NCI-H2171 treated with DMSO at 0.1 percent for 48 hours (cell line): ENCODE measurements around the gene BMX.

Experiments used
- DNase-seq: peaks from one replicate; lab custom pipeline; 2025; lab: John Stamatoyannopoulos, UW

The BMX gene

GRCh38 chrX:15507005-15507404 lies 6.4 kb downstream of the BMX start:
- no peak for DNase-seq

DNA sequence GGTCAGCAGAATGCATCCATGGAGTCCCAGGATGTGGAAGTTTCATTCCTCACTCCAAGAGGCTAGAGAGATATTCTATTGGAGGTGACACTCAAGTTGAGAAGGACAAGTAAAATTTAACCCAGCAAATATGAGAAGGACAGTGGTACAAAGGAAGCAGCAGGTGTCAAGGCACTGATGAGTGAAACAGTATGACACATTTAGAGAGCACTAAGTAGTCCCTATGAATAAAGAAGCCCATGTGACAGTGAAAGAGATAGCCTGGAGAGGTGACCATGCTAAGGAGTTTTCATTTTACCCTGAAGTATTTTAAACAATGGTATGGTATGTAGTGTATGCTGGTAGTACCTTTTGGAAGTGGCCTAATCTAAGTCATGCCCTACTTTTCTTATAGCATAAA lies 9.2 kb downstream of the BMX start:
- DNase-seq: no peak

- no peak for DNase-seq
These were observed 11.0 kb downstream of the BMX start for GRCh38 chrX:15511563-15511962.

GRCh38 chrX:15512401-15512965 lies 11.9 kb downstream of the BMX start:
- DNase-seq: no peak

DNA sequence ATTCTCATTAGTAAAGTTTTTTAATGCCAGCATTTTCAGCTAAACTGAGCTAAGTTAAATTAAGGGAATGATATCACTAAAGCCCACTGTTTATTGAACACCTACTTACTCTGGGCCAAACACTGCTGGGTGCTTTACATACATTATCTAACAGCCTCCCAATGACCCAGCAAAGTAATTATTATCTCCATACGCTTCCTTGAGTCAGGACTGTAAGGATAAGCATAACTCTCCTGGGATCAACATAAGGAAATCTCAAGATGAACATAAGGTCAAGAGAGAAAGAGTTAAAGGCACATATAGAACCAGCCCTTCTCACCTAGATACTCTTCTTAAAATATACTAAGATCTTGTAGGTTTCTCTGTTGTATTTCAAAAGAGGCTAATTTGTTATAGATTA lies 13.7 kb downstream of the BMX start:
- DNase-seq: no peak

GRCh38 chrX:15515931-15516330 lies 15.3 kb downstream of the BMX start:
- no peak for DNase-seq

- no peak for DNase-seq
These were observed 21.9 kb downstream of the BMX start for GRCh38 chrX:15522464-15522863.

DNA sequence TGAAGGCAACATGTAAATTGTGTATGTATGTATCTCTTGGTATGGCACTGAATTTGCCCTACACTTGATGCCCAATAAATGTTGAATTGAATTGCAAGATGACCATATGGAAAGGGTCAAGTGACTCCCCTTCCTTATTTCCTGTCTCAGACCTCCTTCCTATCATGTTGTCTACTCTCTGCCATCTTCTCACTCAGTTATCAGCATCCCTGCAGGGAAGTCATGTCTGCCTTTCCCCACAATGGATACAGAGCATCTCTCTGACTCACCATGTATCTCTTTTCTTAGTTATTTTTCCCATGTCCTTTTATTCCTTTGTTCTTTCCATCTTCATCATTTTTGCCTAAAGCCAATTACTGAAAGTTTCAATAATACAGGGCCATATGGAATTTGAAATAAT lies 22.5 kb downstream of the BMX start:
- no peak for DNase-seq

DNA sequence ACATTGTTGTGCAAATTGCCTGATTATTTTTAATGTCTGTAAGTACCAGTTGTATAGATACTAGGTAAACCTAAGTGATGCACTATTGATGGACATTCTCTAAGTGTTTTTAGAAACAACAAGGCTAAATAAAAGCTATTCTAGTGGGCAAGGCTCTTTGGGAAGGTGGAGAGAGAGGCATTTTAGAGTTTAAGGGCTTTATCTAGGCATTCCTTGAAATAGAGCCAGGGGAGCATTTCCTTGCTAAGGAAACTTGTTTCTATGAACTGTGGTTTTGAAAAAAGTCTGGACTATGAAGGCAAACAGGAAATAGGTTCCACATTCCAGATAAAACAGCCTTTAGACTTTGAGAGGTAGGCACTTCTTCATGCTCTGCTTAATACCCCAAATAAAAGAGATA lies 23.8 kb downstream of the BMX start:
- no peak for DNase-seq

GRCh38 chrX:15525664-15526416 lies 25.2 kb downstream of the BMX start:
- DNase-seq: peak; percentile 70

DNA sequence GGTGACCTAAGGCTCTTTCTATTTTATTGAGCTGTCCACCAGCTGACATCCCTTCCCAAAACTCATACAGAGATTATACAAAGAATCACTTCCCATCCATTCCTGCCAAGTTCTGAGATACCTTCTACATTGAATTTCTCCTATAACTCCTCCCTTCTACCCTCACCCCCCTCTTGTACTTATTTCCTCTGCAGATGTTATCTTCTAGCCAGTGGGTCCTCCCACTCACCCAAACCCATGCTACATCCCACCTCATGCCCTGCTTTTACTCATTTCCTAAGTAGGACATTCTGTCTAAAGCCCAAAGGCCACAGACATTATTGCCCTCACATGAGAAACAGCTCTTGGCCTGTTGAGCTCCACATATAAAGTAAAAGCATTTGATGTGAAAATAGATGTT lies 28.6 kb downstream of the BMX start:
- no peak for DNase-seq

- DNase-seq: no peak
These were observed 29.7 kb downstream of the BMX start for GRCh38 chrX:15530318-15530717.

GRCh38 chrX:15546745-15547144 lies 46.1 kb downstream of the BMX start:
- no peak for DNase-seq

DNA sequence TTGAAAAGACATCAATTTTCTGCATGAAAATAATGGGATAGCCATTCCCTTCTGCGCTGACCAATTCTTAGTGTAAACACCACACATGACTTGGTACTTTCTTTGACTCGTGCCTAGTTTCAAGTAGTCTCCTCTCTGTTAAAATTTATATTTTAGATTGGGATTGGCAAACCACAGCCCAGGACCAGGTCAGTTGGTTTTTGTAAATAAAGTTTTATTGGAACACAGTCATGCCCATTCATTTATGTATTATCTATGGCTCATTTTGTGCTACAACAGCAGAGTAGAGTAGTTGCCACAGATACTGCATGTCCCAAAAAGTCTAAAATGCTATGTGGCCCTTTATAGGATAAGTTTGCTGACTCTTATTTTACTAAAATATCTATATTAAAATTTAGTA lies 46.7 kb downstream of the BMX start:
- DNase-seq: no peak

DNA sequence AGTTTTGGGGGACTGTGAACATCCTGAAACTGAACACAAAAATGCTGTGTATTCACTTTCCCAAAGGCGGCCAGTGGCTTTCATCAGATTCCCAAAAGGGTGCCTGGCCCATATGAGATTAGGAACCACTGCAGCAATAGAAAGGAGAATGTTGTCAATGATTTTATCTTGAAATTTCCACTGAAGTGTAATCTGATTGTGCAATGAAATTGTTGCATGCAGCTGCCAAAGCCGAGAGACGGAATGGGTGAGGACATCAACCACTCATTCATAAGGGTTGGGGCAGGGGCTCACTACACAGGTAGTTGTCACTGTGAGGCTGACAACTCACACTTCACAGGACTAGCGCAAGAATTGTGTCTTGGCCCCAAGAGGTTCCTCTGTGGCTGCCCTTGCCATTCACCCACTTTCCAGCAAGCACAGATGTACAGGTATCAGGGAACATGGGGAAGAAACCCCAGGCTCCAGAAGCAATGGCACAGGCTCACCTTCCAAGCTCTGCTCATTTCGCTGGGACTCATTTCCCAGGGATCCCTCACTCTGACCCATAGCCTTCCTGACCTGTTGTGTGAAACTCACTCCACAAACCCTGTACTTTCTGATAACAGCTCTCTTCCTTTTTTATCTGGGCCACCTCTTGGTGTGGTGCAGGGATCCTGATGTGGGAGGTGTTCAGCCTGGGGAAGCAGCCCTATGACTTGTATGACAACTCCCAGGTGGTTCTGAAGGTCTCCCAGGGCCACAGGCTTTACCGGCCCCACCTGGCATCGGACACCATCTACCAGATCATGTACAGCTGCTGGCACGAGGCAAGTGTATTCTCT lies 48.8 kb downstream of the BMX start:
- no peak for DNase-seq

DNA sequence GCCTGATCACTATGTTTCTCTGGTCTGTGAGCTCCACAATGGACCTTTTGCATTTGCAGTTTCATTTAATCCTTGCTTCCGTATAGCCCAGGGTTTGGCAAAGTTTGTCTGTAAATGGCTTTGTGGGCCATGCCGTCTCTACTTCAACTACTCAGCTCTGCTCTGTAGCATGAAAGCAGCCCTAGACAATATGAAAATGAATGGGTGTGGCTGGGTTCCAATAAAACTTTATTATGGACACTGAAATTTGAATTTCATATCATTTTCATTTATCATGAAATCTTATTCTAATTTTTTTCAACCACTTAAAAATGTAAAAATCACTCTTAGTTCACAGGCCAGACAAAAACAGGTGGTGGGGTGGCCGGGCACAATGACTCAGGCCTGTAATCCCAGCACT lies 58.6 kb downstream of the BMX start:
- no peak for DNase-seq

DNA sequence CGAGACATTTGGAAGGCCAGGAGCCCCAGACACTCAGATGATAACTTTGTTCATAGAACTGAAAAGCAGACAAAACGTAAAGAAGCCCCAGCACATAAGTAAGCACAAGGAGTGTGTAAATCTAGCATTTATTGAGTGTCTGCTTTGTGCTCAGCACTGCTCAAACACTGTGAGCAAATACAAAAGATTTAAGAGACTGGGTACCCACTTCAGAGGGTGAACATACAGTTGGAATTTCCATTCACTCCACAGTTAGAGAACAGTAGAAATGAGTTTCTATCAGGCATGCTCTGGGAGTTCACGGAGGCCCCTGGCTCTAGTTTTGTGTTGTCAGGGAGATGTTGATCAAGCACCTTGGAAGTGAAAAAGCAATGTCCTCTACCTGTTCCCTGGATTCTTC lies 60.3 kb downstream of the BMX start:
- no peak for DNase-seq

DNA sequence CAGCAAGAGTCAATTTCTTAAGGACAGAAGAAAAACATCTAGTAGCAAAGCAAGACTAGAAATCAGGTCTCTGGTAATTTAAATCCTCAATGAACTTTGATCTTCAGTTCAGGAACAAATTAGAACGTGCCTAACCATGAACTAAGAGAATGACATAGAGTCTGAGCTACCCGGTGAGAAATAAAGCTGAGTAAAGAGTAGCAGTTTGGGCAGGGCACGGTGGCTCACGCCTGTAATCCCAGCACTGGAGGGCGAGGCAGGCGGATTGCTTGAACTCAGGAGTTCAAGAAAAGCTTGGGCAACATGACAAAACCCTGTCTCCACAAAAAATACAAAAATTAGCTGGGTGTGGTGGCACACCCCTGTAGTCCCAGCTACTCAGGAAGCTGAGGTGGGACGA lies 62.4 kb downstream of the BMX start:
- no peak for DNase-seq

GRCh38 chrX:15564981-15565579 lies 64.5 kb downstream of the BMX start:
- DNase-seq: peak; percentile 24

DNA sequence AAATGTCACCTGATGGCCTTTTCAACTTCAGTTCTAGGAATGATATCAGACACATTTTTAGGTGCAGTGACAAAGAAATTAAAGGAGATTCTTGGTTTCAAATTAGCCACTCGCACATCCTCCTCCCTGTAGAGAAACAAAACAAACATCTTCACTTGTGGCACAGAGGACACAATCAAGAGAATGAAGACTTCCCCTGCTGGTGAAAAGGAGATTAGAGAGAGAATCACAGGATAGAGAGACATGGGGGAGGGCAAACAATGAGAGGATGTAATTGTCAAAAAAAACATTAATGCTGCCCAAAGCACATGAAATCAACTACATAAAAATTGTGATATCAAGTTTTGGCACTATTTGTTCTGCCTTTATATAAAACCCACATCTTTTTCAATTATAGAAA lies 65.6 kb downstream of the BMX start:
- DNase-seq: no peak

GRCh38 chrX:15567267-15567666 lies 66.7 kb downstream of the BMX start:
- no peak for DNase-seq

- DNase-seq: no peak
These were observed 67.4 kb downstream of the BMX start for GRCh38 chrX:15567886-15568616.
